Peyer's patch (tissue), 4 donors: ENCODE data around the gene MBD3L2B.
"Not testable (repeated sequence)": the region's sequence is repeated elsewhere in the genome, so short reads cannot be mapped to it uniquely, and the experiment has no call there.

Experiments
- POLR2A ChIP-seq, 2 donors: fragments of 450-650 bp; IDR thresholded peaks; one replicate each; pipeline ENCODE4 v1.5.1; 2017; ENCODE audit warnings: antibody characterized with exemption in 2 of 2, mild to moderate bottlenecking in 2 of 2, moderate library complexity in 2 of 2
- TF ChIP-seq, protein P1 (sequence below), 6 experiments: fragments of 450-650 bp in 4 of 6; fragments of 200-600 bp in 2 of 6; sonication (generic) in 1 of 6; IDR thresholded peaks; one replicate each; pipeline ENCODE4 v1.5.1; 2017 to 2019; ENCODE audit warnings: antibody characterized with exemption in 6 of 6, mild to moderate bottlenecking in 3 of 6, moderate library complexity in 1 of 6

DNA sequence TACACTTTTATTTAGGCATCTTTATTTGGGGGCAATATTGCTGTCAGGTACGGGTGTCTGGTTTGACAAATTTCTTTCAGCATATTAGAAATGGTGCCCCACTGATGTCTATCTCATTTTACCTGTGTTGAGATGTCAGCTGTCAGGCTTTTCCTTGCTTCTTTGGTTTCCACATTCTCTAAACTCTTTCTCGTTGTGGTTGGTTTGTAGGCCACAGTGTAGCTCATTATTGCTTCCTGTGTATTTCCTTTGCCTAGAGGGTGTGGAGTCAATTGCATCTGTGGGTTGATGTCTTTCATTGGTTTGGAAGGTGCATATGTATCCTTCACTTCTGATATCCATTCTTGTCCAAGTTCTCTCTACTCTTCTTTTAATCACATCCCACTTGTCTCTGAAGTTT, 38.7 kb upstream of the MBD3L2B start:
- TF ChIP-seq, protein P1, sequence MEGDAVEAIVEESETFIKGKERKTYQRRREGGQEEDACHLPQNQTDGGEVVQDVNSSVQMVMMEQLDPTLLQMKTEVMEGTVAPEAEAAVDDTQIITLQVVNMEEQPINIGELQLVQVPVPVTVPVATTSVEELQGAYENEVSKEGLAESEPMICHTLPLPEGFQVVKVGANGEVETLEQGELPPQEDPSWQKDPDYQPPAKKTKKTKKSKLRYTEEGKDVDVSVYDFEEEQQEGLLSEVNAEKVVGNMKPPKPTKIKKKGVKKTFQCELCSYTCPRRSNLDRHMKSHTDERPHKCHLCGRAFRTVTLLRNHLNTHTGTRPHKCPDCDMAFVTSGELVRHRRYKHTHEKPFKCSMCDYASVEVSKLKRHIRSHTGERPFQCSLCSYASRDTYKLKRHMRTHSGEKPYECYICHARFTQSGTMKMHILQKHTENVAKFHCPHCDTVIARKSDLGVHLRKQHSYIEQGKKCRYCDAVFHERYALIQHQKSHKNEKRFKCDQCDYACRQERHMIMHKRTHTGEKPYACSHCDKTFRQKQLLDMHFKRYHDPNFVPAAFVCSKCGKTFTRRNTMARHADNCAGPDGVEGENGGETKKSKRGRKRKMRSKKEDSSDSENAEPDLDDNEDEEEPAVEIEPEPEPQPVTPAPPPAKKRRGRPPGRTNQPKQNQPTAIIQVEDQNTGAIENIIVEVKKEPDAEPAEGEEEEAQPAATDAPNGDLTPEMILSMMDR (IDR thresholded peaks at IDR 0.05): not testable (repeated sequence)
- not testable (repeated sequence) for TF ChIP-seq POLR2A (IDR thresholded peaks at IDR 0.05)
